Tongue (tissue), 2 donors: ENCODE data around the gene METTL24. TPM values are rescaled to one million over a fixed set of nuclear protein-coding genes. Genes with fewer than 3 reads are reported as not detected.
"Not testable (repeated sequence)": the region's sequence is repeated elsewhere in the genome, so short reads cannot be mapped to it uniquely, and the experiment has no call there.

Experiments used
- DNase-seq: peaks from one replicate; pipeline ENCODE4 v3.0.0-alpha.2; 2015
- total RNA-seq: library from RNA; depleted of rRNA; stranded (reverse); fragments of >200 nt; gene quantifications from one replicate; pipeline ENCODE4 v1.2.3, GENCODE V29; 2014

Gene METTL24
- total RNA-seq, 1 donor from 2014 or later = 3.5 TPM

DNA sequence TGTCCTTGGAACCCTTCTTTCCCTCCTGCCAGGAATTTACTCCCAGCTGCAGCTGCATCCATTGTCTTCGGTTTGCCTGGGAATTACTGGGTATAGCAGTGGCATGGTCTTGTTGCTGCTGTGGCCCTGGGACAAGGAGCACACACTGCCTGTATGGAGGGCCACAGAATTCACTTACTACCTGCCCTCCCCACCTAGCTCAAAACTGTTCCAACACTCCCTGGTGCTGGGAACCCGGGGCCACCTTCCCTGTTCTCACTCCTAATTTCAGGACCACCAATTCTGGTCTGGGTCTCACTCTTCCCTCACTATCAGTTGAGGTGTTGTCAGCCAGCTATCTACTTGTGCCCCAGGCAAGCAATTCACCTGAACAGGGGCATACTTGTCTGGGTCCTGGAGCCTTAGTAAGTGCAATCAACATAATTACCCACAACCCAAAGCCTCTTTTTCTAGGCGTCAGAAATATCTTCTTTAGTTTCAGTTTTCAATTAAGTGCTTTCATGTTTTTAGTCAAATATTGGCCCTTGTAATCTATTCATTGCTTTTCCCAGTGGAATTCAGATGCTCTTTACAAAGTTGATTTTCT is 47.2 kb downstream of the METTL24 start:
- DNase-seq = no peak

DNA sequence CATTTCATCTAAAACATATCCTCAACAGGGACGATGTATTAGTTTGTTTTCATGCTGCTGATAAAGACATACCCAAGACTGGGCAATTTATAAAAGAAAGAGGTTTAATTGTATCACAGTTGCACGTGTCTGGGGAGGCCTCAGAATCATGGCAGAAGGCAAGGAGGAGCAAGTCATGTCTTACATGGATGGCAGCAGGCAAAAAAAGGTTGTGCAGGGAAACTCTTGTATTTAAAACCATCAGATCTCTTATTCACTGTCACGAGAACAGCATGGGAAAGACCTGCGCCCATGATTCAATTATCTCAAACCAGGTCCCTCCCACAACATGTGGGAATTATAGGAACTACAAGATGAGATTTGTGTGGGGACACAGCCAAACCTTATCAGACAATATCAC is 48.7 kb downstream of the METTL24 start:
- DNase-seq = not testable (repeated sequence)

DNA sequence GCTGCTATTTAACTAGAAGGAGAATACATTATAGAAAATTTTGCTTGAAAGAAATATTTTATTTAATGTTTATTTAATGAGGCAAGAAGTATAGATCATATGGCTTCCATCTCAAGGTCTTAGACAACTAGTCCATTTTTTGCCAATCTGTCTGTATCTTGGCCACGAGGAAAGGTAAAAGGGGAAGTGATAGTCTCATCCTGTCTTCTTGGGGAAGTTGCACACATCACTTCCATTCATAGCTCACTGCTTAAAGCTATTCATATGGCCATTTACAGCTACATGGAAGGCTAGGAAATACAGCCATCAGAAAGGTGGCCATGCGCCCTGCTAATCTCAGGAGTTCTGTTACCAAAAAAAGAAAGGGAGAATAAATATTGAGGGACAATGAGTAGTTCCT is 50.8 kb downstream of the METTL24 start:
- DNase-seq = no peak

DNA sequence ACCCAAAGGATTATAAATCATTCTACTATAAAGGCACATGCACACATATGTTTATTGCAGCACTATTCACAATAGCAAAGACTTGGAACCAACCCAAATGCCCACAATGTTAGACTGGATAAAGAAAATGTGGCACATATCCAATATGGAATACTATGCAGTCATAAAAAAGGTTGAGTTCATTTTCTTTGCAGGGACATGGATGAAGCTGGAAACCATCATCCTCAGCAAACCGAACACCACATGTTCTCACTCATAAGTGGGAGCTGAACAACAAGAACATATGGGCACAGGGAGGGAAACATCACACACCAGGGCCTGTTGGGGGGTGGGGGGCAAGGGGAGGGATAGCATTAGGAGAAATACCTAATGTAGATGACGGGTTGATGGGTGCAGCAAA is 52.3 kb downstream of the METTL24 start:
- not testable (repeated sequence) for DNase-seq

DNA sequence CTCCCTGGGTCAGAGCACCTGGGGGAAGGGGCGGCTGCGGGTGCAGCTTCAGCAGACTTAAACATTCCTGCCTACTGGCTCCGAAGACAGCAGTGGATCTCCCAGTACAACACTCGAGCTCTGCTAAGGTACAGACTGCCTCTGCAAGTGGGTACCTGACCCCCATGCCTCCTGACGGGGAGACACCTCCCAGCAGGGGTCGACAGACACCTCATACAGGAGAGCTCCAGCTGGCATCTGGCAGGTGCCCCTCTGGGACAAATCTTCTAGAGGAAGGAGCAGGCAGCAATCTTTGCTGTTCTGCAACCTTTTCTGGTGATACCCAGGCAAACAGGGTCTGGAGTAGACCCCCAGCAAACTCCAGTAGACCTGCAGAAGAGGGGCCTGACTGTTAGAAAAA is 54.5 kb downstream of the METTL24 start:
- DNase-seq = not testable (repeated sequence)

DNA sequence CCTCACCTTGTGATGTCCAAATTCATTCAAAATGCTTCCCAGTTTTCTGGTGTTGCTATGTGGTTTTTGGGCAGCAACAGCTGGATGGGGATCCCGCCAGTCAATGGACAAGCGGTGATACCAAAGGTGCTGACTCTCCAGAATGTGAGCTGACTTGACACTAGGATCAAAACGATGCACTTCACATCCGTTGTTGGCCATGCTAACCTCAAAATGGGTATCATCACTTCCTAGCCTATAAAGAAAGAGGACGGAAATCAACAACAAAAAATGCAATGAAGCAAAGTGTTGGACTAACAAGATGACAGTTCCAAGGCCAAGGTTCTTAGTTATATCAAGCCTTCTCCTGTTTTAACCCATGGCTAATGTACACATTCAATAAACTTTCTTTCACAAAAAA is 59.2 kb downstream of the METTL24 start:
- no peak for DNase-seq

DNA sequence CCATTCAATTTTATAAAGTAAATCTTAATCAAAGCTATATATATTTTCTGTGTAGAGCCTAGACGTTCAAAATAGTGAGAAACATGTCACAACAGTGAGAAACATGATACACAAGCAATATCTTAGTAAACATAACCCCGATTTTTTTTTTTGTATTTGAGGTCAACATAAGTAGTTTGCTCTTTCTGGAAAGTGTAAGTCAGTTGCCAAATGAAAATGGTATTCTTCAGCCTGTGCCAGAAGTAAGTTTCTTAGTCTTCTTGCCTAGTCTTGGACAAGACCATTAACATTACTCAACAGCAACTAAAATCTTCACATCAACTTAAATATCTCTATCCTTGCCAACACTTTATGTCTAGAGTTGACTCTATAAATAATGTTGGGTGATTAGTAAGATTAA is 59.7 kb downstream of the METTL24 start:
- DNase-seq = no peak

DNA sequence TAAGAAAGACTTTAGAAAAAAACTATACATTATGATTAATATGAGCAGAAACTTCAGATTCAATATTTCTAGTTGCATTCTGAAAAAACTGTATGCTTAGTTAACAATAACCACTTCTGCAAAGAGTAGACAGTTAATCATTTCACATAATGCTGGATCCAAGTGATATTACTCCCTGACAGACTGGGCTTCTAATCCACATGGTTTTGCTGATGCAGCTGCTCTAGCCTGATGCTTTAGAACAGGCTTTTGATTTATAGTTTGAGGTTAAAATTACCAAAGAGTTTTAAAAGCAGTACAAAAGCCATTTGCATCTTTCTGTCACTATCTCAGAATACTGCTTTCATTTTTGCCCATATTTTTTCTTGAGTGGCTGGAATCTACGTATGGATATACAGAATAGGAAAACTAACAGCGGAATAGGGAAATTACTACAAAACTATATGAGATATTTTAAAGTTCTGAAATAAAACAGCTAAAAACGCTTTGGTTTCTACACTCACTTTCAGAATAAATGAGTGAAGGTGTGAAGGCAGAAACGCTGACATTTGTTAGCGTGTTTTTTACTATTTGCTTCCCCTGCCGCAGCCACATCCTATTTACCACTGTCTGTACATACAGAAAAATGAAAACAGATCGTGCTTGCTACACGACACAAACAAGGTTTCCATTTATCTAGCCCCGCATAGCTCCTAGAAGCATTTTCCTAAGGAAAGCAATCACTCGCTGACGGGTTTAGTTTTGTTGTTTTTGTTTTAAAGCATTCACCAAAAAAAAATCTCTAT is 61.7 kb downstream of the METTL24 start:
- DNase-seq = peak; percentile 8

DNA sequence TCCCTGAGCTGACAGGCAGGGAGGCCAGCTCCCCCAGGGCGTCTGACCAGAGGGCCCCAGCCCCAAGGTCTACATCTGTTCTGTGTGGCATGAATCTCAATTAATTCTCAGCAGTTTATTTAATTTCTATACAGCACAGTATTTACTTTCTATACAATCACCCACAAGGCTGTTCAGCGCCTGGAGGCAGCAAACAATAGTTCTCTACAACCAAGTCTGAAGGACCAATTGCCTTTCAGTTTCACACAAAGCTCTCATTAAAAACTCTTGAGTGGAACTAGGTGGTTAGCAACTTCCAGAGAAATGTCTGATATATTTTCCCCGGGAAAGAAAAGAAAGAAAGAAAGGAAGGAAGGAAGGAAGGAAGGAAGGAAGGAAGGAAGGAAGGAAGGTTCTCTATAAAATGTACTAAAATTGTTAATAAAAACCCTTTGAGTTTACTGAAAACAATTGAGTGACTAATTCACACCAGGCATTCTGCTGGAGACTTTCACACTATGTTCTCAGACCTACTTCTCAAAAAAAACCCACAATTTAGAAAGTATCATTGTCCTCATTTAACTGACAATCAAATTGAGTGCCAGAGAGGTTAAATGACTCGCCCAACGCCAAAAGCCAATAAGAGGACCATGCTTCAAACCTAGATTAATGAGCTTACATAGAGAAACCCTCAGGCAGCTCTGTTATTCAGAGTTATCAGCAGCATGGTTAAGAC is 62.5 kb downstream of the METTL24 start:
- no peak for DNase-seq

DNA sequence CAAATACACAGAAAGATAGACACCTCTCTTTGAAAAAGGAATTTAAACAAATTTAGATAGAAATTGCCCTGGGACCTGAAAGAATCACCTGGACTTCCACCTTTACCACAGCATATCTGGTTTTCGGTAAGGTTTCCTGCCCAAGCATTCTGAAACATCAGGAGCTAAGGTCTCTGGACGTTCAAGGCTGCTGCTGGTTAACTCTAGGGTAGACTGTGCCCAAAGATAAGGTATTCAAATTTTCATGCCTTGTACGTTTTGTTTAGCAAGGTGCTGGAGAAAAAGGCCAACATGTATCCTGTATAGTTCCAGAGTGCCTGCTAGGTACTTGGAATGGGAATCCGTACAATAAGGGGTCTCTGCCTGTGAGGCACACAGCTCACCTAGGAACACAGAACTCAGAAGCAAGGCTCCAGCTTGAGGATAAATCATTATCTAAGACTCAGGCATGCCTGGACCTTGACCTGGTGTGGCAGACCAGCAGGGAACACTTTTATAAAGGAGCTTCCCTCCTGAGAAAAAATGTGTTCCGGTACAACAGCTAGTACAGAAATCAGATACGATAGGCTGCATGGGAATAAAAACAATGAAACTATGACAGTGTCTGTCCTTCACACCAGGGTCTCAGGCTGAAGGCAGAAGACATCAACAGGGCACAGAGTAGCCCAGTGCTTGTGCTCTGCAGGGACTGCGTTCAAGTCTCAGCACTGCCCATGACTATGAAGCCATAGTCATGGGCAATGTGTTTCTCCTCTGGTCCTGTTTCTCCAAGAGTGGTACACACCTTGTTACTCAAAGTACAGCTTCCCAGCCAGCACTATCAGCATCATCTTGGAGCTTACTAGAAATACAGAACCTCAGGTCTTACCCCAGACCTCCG is 70.4 kb downstream of the METTL24 start:
- no peak for DNase-seq

DNA sequence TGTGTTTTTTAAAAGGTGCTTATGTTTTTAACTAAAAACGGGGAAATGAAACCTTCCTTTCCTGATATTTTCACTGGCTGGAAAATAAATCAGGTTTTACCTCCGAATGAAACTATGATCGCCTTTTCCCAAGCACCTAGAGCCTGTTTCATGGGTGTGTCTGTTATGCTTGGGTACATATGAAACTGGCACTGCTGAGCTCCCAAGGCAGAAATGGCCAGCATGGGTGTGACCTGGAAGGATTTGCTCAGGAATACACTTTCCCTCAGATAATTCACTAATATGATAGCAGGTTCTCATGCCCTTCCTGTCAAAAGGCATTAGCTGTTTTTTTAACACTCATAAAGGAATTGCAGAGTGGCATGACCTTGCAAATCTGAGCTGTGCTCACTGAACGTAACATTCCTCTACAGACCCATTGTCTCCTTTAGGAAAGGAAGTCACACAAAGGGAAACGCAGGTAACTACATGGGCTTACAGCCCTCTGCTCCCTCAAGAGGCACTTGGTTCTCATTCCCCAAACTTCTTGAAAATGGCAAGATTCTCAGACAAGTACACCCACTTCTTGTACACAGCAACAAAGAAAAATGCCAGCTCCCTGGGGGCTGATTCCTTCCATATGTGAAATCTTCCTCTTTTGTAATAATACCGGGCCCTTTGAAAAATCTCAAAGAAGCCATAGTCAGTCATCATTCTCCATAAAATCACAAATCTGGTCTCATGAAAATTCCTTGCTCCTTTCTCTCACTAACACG is 72.7 kb downstream of the METTL24 start:
- no peak for DNase-seq

DNA sequence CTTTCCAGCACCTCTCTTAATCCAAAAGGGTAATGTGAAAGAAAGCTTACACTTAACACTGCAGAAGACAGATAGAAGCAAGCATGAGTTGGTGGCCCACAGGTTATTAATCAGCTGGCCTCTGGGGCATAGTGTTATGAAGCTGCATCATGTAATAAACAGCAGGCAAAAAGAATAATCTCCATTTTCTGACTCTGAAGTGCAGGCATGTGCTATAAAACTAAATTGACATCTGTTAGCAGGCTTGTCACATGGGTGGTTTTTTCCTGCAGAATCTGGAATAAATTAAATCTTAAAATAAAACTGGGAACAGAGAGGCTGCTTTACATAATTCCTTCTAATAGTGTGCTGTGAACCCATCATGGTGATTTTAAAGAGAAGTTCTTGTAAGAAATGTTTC is 73.3 kb downstream of the METTL24 start:
- no peak for DNase-seq

DNA sequence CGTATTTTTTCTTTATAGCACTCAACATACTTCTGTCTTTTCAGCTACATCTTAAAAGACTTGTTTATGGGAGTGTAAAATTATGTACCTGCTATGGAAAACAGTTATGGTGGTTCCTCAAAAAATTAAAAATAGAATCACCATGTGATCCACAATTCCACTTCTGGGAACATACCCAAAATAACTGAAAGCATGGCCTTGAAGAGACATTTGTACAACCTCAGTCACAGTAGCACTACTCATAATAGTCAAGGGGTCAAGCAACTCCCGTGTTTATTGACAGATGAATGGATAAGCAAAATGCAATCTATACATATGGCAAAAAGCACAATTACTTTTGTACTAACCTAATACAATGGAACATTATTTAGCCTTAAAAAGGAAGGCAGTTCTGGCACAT is 74.5 kb downstream of the METTL24 start:
- DNase-seq = no peak

DNA sequence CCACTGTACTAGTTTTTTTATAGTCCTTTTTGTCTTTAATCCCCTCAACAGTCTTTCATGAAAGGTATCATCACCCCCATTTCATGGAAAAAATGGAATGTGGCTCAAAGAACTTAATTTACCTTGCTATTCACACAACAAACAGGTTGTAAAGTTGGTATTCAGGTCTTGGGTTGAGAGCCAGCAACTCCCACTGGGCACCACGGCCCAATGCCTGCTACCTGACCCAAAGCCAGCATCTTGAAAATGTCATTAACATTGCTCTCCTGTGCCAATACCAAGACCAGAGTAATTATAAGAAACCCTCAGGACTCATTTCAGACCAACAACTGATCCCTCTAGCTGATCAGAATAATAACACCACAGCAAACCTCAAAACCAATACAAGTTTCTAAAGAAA is 75.7 kb downstream of the METTL24 start:
- no peak for DNase-seq

DNA sequence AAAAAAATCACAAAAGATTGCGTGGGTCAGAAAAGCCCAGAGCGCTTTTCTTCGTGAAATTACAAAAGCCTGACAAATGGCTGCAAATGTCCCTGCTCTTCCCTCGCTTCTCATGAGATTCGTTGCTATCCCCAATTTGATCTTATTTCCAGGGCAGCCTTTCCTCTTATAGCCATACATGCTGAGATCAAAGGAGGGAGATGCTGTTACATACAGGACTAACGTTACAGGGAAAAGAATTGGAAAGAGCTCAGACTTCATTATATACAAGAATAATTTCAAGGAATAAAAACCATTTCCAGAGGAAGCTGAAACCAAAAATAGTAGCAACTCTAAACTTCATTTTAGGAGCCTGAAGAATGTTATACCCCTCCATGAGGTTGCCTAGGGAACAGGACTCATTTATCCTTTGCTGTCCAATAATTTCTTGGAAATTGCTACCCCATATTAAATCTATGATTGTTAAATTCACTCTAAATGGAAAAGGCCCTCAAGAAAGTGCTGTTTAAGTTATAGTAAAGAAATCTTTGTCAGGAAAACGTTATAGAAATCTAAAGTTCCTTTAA is 81.0 kb downstream of the METTL24 start:
- DNase-seq = no peak

DNA sequence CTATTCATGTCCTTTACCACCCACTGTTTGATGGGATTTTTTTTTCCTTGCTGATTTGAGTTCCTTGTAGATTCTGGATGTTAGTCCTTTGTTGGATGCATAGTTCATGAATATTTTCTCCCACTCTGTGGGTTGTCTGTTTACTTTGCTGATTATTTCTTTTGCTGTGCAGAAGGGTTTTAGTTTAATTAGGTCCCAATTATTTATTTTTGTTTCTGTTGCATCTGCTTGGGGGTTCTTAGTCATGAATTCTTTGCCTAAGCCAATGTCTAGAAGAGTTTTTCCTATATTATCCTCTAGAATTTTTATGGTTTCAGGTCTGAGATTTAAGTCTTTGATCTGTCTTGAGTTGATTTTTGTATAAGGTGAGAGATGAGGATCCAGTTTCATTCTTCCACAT is 85.4 kb downstream of the METTL24 start:
- not testable (repeated sequence) for DNase-seq

DNA sequence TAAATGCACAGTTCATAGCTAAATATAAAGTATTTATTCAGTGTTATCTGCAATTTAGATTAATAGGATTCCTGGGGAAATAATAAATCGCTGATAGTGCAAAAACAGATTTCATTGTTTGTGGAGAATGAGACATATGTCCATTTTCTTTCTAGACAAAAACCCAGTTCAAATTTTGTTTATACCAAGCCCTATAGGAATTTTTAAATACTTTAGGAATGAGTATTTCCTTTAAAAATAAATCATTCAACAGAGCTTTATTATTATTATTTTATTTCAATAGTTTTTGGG is 86.5 kb downstream of the METTL24 start:
- DNase-seq = no peak

DNA sequence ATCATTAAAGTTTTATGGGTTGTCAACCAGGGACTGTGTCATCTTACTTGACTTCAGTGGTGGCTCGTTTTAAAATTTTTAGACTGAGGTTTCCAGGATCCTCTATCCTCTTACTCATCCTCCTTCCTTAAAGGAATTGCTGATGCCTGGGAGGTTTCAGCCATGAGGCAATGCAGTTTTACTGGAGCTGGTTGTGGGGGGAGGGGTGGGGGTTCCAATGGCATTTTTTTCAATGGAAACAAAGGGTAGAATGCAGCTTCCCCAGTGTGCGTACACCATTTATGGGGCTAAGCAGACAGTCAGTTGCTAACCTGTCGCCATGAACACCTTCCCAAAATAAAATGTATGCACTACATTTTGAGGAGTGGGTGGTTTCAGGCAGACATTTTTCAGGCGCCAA is 88.0 kb downstream of the METTL24 start:
- no peak for DNase-seq

DNA sequence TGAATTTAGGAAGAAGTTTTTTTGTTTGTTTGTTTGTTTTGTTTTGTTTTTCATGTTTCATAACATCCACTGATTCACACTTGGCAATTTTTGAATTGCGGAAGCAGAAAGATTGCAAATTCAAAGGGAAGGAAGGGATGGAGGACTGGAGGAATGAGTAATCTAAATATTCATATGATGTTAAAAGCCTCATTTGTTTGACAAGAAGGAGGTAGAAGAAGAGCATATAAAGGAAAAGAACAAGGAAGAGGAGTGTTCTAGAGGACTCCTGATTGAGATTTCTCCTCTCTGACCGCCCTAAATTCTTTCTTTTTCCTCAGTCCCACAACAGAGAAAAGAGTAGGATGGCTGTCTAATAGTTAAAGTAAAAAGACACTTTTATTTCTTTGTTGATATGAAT is 88.5 kb downstream of the METTL24 start:
- no peak for DNase-seq

DNA sequence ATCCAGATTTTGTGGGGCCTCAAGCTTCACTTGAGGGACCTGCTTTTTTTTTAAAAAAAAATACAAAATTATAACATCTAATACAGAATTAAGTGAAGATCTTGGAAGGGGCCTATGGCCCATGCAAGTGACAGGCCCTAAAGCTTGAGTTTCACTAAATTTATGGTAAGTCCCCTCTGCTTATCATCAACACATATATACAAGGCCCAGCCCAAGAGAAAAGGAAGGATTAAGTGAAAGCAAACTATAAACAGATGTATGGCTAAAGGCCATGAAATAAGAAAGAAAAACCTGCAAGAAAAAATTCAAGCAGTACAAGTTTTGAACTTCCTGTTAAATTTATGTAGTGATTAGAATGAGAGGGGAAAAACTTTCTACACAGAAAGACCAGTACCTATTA is 91.2 kb downstream of the METTL24 start:
- peak; percentile 54 for DNase-seq

DNA sequence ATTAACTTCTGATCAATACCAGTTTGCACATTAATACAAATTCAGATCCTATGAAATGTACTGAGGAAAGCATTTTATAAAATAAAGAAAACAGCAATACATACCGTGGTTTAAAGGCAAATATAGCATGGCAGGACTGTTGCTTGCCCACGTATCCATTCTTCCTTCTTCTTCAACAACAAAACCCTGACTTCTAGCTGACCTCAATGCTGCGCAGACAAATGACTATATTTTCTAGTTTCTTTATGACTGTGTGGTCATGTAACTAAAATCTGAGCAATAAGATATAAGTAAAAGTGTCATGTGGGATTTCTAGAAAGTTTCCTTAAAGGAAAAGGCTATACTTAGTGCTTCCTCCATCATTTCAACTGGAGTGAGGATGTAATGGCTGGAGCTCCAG is 92.9 kb downstream of the METTL24 start:
- no peak for DNase-seq

DNA sequence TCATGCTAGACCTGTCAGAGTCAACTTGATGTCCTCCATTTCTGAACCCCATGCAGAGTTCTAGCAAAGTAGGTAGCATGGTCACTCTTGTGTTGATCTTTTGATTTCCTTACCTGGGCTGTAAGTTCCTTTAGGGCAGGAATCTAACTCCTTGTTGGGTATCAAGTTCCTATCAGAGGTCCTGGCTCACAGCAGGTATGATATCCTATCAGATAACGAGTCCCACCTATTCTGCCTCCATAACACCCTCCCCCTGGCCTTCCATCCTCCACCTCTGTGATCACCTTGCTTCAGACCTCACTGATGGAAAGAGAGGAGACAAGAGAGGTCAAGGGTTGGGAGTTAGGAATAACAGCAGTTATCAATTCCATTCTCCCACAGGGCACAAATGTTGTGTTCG is 101.8 kb downstream of the METTL24 start:
- no peak for DNase-seq
